Measurements from ENCODE around the gene MYCN.

DNA sequence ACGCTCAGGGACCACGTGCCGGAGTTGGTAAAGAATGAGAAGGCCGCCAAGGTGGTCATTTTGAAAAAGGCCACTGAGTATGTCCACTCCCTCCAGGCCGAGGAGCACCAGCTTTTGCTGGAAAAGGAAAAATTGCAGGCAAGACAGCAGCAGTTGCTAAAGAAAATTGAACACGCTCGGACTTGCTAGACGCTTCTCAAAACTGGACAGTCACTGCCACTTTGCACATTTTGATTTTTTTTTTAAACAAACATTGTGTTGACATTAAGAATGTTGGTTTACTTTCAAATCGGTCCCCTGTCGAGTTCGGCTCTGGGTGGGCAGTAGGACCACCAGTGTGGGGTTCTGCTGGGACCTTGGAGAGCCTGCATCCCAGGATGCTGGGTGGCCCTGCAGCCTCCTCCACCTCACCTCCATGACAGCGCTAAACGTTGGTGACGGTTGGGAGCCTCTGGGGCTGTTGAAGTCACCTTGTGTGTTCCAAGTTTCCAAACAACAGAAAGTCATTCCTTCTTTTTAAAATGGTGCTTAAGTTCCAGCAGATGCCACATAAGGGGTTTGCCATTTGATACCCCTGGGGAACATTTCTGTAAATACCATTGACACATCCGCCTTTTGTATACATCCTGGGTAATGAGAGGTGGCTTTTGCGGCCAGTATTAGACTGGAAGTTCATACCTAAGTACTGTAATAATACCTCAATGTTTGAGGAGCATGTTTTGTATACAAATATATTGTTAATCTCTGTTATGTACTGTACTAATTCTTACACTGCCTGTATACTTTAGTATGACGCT lies 5.8 kb downstream of the MYCN start:
- TF ChIP-seq, protein P1, sequence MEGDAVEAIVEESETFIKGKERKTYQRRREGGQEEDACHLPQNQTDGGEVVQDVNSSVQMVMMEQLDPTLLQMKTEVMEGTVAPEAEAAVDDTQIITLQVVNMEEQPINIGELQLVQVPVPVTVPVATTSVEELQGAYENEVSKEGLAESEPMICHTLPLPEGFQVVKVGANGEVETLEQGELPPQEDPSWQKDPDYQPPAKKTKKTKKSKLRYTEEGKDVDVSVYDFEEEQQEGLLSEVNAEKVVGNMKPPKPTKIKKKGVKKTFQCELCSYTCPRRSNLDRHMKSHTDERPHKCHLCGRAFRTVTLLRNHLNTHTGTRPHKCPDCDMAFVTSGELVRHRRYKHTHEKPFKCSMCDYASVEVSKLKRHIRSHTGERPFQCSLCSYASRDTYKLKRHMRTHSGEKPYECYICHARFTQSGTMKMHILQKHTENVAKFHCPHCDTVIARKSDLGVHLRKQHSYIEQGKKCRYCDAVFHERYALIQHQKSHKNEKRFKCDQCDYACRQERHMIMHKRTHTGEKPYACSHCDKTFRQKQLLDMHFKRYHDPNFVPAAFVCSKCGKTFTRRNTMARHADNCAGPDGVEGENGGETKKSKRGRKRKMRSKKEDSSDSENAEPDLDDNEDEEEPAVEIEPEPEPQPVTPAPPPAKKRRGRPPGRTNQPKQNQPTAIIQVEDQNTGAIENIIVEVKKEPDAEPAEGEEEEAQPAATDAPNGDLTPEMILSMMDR (IDR thresholded peaks at IDR 0.05; ENCODE audit: low read length), result no peak
- TF ChIP-seq EZH2 (IDR thresholded peaks at IDR 0.05; ENCODE audit: borderline replicate concordance, low read length), result no peak

Measured in OCI-LY1 (cell line).